Progenitor cell of endocrine pancreas (in vitro differentiated cells): ENCODE results near the gene BEST1. TPM values are rescaled to one million over a fixed set of nuclear protein-coding genes. Genes with fewer than 3 reads are reported as not detected.

Experiments
- DNase-seq: peaks from one replicate; pipeline ENCODE4 v3.0.0; 2021; ENCODE audit warnings: low spot score; ENCODE audit not compliant: unreplicated experiment
- H3K27ac Mint-ChIP-seq: 2 replicates; pipeline ENCODE4 v1.8.0; 2021; ENCODE audit warnings: mild to moderate bottlenecking, moderate library complexity, mixed read lengths
- H3K27me3 Mint-ChIP-seq: 2 replicates; pipeline ENCODE4 v1.8.0; 2021; ENCODE audit warnings: mixed read lengths
- H3K36me3 Mint-ChIP-seq: 2 replicates; pipeline ENCODE4 v1.8.0; 2022; ENCODE audit warnings: mixed read lengths; ENCODE audit not compliant: insufficient read depth
- H3K4me1 Mint-ChIP-seq: 2 replicates; pipeline ENCODE4 v1.8.0; 2021; ENCODE audit warnings: low read depth, mixed read lengths
- H3K4me3 Mint-ChIP-seq: 2 replicates; pipeline ENCODE4 v1.8.0; 2021; ENCODE audit warnings: low read depth, mild to moderate bottlenecking, moderate library complexity, mixed read lengths
- H3K9me3 Mint-ChIP-seq: 2 replicates; pipeline ENCODE4 v1.8.0; 2021; ENCODE audit warnings: low read depth, mixed read lengths
- CTCF ChIP-seq: fragments of 200-600 bp; sonication (generic); IDR thresholded peaks from one replicate; pipeline ENCODE4 v1.5.0; 2021; ENCODE audit warnings: antibody characterized with exemption, mild to moderate bottlenecking; ENCODE audit not compliant: unreplicated experiment
- total RNA-seq: library from RNA; stranded (reverse); gene quantifications from 2 replicates; pipeline ENCODE4 v1.2.1, GENCODE V29; 2021

The BEST1 gene
- total RNA-seq, 1 donor from 2014 or later: 0.34 TPM

- peak overlapping the region; percentile 22 for H3K4me3 Mint-ChIP-seq
These were observed 24.8 kb downstream of the BEST1 start for GRCh38 chr11:61974766-61975631.

GRCh38 chr11:61975638-61976419 lies 25.7 kb downstream of the BEST1 start:
- no peak overlapping the region for H3K4me3 Mint-ChIP-seq
- TF ChIP-seq CTCF: no peak
- DNase-seq: no peak
- H3K4me1 Mint-ChIP-seq: peaks cover 49% of the 10 kb centered on the region
- no peaks in the 10 kb centered on the region for H3K27me3 Mint-ChIP-seq
- H3K27ac Mint-ChIP-seq: no peak overlapping the region
- no peaks in the 10 kb centered on the region for H3K36me3 Mint-ChIP-seq
- no peaks in the 10 kb centered on the region for H3K9me3 Mint-ChIP-seq

More at GRCh38 chr11:61974766-61975631, 24.8 kb downstream of the BEST1 start:
- Mint-ChIP-seq H3K9me3 (no peaks in the 10 kb centered on the region), H3K27ac (peak overlapping the region; percentile 96), H3K4me1 (peaks cover 49% of the 10 kb centered on the region), H3K36me3 (no peaks in the 10 kb centered on the region), H3K27me3 (no peaks in the 10 kb centered on the region)
- no peak for DNase-seq
- no peak for TF ChIP-seq CTCF

GRCh38 chr11:61976420-61976800 lies 26.3 kb downstream of the BEST1 start:
- H3K4me3 Mint-ChIP-seq: no peak overlapping the region
- peak overlapping the region; percentile 61 for H3K27ac Mint-ChIP-seq
- TF ChIP-seq CTCF: no peak
- no peaks in the 10 kb centered on the region for H3K27me3 Mint-ChIP-seq
- no peaks in the 10 kb centered on the region for H3K36me3 Mint-ChIP-seq
- peaks cover 48% of the 10 kb centered on the region for H3K4me1 Mint-ChIP-seq
- no peaks in the 10 kb centered on the region for H3K9me3 Mint-ChIP-seq
- no peak for DNase-seq

- DNase-seq: no peak
- H3K27me3 Mint-ChIP-seq: no peaks in the 10 kb centered on the region
- peaks cover 44% of the 10 kb centered on the region for H3K4me1 Mint-ChIP-seq
- no peak for TF ChIP-seq CTCF
- no peak overlapping the region for H3K4me3 Mint-ChIP-seq
- H3K9me3 Mint-ChIP-seq: no peaks in the 10 kb centered on the region
- H3K27ac Mint-ChIP-seq: peak overlapping the region; percentile 61
- H3K36me3 Mint-ChIP-seq: no peaks in the 10 kb centered on the region
These were observed 26.8 kb downstream of the BEST1 start for GRCh38 chr11:61976813-61977475.
